Activated naive CD4-positive, alpha-beta T cell treated with anti-CD3 and anti-CD28 coated beads, Interleukin-2, amount 50 U/mL, for 16 hours (primary cell): Measurements from ENCODE around the gene SLC17A4.
"Not testable (repeated sequence)": the region's sequence is repeated elsewhere in the genome, so short reads cannot be mapped to it uniquely, and the experiment has no call there.

ENCODE experiments used
- DNase-seq: peaks from one replicate; pipeline ENCODE4 v3.0.0-alpha.2; 2020

Gene SLC17A4, protein sequence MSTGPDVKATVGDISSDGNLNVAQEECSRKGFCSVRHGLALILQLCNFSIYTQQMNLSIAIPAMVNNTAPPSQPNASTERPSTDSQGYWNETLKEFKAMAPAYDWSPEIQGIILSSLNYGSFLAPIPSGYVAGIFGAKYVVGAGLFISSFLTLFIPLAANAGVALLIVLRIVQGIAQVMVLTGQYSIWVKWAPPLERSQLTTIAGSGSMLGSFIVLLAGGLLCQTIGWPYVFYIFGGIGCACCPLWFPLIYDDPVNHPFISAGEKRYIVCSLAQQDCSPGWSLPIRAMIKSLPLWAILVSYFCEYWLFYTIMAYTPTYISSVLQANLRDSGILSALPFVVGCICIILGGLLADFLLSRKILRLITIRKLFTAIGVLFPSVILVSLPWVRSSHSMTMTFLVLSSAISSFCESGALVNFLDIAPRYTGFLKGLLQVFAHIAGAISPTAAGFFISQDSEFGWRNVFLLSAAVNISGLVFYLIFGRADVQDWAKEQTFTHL

DNA sequence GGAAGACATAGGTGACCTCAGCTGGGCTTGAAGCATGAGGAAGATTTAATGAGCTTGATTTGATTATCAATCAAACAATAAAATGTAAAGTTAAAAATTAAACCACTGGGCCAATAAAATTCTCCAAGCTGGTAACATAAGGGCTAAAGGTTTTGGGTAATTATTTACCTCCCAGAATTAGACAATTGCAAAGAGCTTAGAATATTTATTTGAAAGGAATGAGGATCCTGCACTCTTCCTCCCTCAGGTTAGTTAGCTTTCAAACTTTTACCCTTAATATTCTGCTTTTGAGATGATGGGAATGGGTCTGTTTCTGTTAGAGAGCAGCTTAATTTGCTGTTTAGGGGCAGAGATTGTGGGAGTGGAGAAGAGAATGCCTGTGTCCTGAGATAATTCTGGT is at the start of gene SLC17A4:
Gene SLC17A4, plus strand, starts transcription at position 208 of the 400 bp plus-strand sequence. CDS start 7,221 bp downstream, outside the sequence.
- no peak for DNase-seq

DNA sequence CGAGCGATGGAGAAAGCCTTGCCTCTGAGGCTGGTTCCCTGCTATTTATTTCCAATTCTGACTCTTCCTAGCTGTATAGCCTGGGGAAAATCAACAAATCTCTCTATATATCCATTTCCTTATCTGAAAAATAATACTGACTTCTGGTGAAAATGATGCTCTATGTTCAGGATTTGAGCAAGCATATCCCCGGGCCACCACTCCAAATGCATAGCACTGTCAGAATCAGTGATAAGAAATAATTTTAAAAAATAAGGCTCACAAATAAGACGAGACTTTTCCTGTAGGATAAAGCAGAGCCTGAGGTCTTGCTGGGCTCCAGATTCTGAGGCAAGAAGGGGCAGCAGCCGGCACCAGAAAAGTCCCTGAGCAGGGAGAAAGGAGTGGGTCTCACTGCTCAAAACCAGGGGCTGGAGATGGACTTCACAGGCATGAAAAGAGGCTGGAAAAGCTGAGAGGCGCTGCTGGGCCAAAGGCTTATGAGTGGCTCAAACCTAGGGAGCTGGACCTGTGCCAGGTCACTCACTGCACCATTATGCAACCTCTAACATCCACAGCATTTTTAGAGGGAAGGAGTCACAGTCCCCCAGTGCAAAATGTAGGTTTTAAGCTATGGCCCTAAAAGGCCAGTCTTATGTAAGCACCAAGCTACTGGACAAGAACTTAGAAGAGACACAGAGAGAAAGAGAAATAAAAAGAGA is 48.1 kb upstream of the SLC17A4 start:
- DNase-seq, result no peak

GRCh38 chr6:25709761-25710160 is 44.8 kb upstream of the SLC17A4 start:
- DNase-seq, result no peak

GRCh38 chr6:25710287-25710686 is 44.3 kb upstream of the SLC17A4 start:
- no peak for DNase-seq

DNA sequence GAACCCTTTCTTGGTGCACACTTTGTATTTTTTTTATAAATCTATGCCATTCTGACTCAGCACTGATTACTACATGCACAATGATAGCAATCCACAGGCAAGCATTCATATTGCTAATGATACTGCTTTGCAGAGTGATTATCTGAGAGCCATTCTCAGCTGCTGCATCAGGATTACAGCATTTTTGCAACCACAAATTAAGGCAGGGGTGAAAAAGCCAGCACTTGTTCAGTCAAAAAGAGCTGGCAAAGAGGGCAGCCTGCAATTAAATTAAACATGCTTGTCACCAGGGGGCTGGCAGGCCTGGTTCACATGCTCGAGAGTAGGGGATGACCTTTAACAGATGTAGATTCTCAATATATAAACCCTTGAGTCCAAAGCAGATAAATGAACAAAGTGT is 40.7 kb upstream of the SLC17A4 start:
- DNase-seq, result no peak

- no peak for DNase-seq
Observed at GRCh38 chr6:25714765-25715164, 39.8 kb upstream of the SLC17A4 start.

- DNase-seq, result no peak
Observed at GRCh38 chr6:25715794-25716193, 38.7 kb upstream of the SLC17A4 start.

- no peak for DNase-seq
Observed at GRCh38 chr6:25717866-25718740, 36.4 kb upstream of the SLC17A4 start.

DNA sequence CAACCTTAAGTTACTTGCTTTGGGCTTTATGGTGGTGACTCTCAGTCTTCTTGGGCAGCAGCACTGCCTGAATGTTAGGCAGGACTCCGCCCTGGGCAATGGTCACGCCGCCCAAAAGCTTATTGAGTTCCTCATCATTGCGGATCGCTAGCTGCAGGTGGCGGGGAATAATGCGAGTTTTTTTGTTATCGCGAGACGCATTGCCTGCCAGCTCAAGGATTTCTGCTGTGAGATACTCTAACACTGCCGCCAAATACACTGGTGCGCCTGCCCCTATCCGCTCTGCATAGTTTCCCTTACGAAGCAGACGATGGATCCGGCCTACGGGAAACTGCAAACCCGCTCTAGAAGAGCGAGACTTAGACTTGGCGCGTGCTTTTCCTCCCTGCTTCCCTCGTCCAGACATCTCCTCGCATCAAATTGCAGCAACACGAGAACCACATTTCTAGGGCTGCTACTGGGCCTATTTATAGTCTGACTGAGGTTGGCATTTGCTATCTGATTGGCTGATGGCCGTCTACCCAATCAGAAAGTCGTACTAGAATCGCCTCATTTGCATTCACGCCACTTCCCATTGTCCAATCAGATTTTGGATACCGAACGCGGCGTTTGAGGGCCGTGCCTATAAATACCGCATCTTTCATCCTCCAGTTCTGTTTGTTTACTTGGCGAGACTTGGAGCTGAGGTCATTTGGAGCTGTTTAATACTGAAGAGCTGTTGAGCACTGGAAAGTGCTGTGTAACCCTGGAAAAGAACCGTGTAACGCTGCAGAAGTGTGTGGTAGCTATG is 28.2 kb upstream of the SLC17A4 start:
- no peak for DNase-seq

DNA sequence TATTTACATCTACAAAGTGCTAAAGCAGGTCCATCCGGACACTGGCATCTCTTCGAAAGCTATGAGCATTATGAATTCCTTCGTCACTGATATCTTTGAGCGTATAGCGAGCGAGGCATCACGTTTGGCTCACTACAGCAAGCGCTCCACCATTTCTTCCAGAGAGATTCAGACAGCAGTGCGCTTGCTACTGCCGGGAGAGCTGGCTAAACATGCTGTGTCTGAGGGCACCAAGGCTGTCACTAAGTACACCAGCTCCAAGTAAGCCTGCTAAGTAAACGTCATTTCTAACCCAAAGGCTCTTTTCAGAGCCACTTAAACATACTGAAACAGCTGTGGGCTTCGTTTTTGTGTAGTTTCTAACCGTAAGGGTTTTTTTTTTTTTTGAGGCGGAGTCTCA is 27.5 kb upstream of the SLC17A4 start:
- no peak for DNase-seq

GRCh38 chr6:25730907-25731306 is 23.6 kb upstream of the SLC17A4 start:
- DNase-seq, result no peak

DNA sequence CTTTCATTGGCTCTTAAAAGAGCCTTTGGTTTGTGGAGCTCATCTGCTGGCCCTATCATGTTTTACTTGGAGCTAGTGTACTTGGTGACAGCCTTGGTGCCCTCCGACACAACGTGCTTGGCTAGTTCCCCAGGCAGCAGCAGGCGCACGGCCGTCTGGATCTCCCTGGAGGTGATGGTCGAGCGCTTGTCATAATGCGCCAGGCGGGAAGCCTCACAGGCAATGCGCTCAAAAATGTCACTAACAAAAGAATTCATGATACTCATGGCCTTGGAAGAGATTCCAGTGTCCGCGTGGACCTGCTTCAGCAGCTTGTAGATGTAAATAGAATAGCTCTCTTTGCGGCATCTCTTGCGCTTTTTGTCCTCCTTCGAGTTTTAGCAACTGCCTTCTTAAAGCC is 22.8 kb upstream of the SLC17A4 start:
- DNase-seq, result no peak

- no peak for DNase-seq
Observed at GRCh38 chr6:25732468-25733198, 21.9 kb upstream of the SLC17A4 start.

DNA sequence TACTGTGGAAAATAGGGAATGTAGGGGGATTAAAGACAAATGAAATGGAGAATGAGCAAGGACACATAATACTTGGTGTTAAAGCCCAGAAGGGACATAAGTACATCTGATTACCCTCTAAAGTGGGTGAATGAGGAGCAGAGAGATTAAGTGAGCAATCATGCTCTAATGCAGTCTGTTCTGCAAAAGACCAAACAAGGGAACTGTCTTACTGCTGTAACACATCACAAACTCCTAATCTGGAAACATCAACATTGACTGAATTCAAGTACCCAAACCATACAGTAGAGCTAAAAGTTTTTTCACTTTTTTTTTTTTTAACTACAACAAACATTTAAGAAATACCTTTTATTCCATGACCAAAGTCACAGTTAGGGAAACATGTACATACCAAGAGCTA is 19.3 kb upstream of the SLC17A4 start:
- no peak for DNase-seq

GRCh38 chr6:25743868-25744267 is 10.7 kb upstream of the SLC17A4 start:
- DNase-seq, result no peak

GRCh38 chr6:25745836-25746235 is 8.7 kb upstream of the SLC17A4 start:
- DNase-seq, result no peak

- no peak for DNase-seq
Observed at GRCh38 chr6:25746968-25747367, 7.6 kb upstream of the SLC17A4 start.

- no peak for DNase-seq
Observed at GRCh38 chr6:25747477-25747876, 7.1 kb upstream of the SLC17A4 start.

DNA sequence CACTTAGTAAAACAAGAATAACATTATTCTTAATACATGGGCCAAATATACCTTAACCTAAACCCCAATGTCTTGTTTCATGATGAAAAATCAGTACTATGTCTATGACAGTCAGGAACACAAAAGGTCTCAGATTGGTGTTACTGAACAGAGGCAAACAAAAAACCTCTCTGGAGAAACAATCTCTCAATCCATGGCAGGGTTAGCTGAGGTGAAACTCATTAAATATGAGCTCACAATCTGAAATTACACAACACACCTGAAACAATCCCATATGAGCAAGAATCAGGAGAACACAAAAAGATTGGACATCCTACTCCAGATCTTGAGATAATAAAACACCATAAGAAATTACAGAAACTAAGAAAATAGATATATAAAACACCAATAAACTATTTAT is 6.5 kb upstream of the SLC17A4 start:
- DNase-seq, result no peak

GRCh38 chr6:25748601-25749517 is 5.7 kb upstream of the SLC17A4 start:
- DNase-seq, result not testable (repeated sequence)
